Lung (tissue), 12 donors: ENCODE data around the gene TRPM3. TPM values are rescaled to one million over a fixed set of nuclear protein-coding genes. Genes with fewer than 3 reads are reported as not detected.

Experiments
- ATAC-seq: fragments of 200-7000 bp; cut with Tn5 transposase; one replicate; pipeline ENCODE4 v1.9.1; 2020; ENCODE audit warnings: moderate number of reproducible peaks; ENCODE audit not compliant: insufficient read depth, low FRiP score
- DNase-seq, 3 donors: peaks; one replicate each; pipeline ENCODE4 v3.0.0-alpha.2; 2013 to 2017
- H3K27ac ChIP-seq, 2 donors: one replicate each; pipeline ENCODE4 v1.5.1; 2013; ENCODE audit warnings: mild to moderate bottlenecking in 2 of 2, moderate library complexity in 2 of 2, control low read depth in 1 of 2, inconsistent platforms in 1 of 2, low read depth in 1 of 2, low read length in 1 of 2
- H3K27me3 ChIP-seq, 3 donors: one replicate each; pipeline ENCODE4 v1.5.1; 2013; ENCODE audit warnings: low read length in 2 of 3; ENCODE audit not compliant: control insufficient read depth in 3 of 3, insufficient read depth in 3 of 3
- H3K36me3 ChIP-seq, 4 donors: one replicate each; pipeline ENCODE4 v1.5.1; 2013; ENCODE audit warnings: low read length in 4 of 4, mild to moderate bottlenecking in 1 of 4, moderate library complexity in 1 of 4; ENCODE audit not compliant: control insufficient read depth in 4 of 4, insufficient read depth in 4 of 4
- H3K4me1 ChIP-seq, 5 donors: one replicate each; pipeline ENCODE4 v1.5.1; 2013; ENCODE audit warnings: low read length in 5 of 5, mild to moderate bottlenecking in 2 of 5, moderate library complexity in 1 of 5; ENCODE audit not compliant: control insufficient read depth in 5 of 5, insufficient read depth in 5 of 5
- H3K4me3 ChIP-seq: one replicate; pipeline ENCODE4 v1.5.1; 2013; ENCODE audit warnings: mild to moderate bottlenecking, control low read depth, moderate library complexity
- H3K9ac ChIP-seq, 2 donors: one replicate each; pipeline ENCODE4 v1.5.1; 2013; ENCODE audit warnings: low read length in 2 of 2, control low read depth in 1 of 2; ENCODE audit not compliant: insufficient read depth in 1 of 2
- H3K9me3 ChIP-seq, 4 donors: one replicate each; pipeline ENCODE4 v1.5.1; 2013; ENCODE audit warnings: low read length in 3 of 4, mild to moderate bottlenecking in 1 of 4, moderate library complexity in 1 of 4; ENCODE audit not compliant: control insufficient read depth in 4 of 4, insufficient read depth in 3 of 4
- WGBS, 2 donors: extraction: QIAGEN DNeasy Blood & Tissue Kit; methylation state at CpG; one replicate each; pipeline ENCODE4 v1.1.7; 2013; 5-methylcytosine and 5-hydroxymethylcytosine counted together
- polyA plus RNA-seq, 2 donors: library from polyadenylated mRNA; stranded (reverse); fragments of 200-250 nt; gene quantifications; one replicate each; pipeline ENCODE4 v1.2.1, GENCODE V29; 2013
- total RNA-seq, 2 donors: library from RNA; depleted of rRNA in 1 of 2; stranded (reverse); fragments of >200 nt in 1 of 2; gene quantifications; one replicate each; pipeline ENCODE4 v1.2.1, GENCODE V29; 2014 to 2021
- TF ChIP-seq, protein P1 (sequence below): IDR thresholded peaks from 2 replicates; pipeline ENCODE4 v1.5.1; 2012; ENCODE audit warnings: mild to moderate bottlenecking; ENCODE audit errors: control extremely low read depth, extremely low read depth
- donor health status: control.
- donor health status: control.
- donor health status: Bipolar disorder and iron deficiency.
- donor health status: healthy.
- donor health status: DM: yes; HTN: yes; CAD: no.

Gene TRPM3
- total and polyA plus RNA-seq, 4 donors = 0.02 to 1.4 (median 0.49) TPM; not detected in 1

DNA sequence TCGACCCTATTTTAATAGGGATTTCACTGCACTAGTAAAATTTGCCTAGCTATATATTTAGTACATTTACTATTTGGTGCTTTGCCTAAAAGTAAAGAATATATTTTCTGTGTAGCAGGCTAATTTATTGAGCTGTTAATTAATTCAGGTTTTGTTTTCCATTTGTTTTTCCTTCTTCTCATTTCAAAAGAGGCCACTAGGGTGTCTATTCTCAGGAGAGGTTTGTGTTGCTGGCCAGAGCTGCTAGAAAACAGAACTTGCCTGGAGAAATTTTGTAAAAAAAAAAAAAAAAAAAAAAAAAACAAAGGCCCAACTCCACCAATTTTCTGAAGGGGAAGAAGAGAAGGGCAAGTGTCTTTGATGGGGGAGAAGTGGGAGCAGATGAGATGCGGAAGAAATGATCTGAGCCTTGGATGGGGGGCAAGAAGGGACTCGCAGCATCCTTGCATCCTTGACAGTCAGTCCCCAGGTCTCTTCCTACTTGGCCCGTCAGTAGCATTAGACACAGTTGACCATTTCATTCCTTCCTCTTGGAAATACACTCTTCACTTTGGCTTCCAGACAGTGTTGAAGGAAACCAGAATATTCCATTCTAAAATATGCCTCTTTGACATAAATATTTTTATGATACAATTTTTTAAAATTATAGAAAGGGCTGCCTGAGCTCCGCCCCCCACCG lies 318.5 kb downstream of the TRPM3 start:
- H3K4me3 ChIP-seq = no peak overlapping the region
- DNase-seq (no peak), ATAC-seq (no peak)
- H3K27ac ChIP-seq = no peak overlapping the region
- H3K9me3 ChIP-seq = no peaks in the 10 kb centered on the region
- TF ChIP-seq, protein P1, sequence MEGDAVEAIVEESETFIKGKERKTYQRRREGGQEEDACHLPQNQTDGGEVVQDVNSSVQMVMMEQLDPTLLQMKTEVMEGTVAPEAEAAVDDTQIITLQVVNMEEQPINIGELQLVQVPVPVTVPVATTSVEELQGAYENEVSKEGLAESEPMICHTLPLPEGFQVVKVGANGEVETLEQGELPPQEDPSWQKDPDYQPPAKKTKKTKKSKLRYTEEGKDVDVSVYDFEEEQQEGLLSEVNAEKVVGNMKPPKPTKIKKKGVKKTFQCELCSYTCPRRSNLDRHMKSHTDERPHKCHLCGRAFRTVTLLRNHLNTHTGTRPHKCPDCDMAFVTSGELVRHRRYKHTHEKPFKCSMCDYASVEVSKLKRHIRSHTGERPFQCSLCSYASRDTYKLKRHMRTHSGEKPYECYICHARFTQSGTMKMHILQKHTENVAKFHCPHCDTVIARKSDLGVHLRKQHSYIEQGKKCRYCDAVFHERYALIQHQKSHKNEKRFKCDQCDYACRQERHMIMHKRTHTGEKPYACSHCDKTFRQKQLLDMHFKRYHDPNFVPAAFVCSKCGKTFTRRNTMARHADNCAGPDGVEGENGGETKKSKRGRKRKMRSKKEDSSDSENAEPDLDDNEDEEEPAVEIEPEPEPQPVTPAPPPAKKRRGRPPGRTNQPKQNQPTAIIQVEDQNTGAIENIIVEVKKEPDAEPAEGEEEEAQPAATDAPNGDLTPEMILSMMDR = no peak
- H3K4me1 ChIP-seq = peaks cover 0 to 6% (median 0%) of the 10 kb centered on the region in 5 donors
- 88 to 89% methylated on average over 6 of the region's 6 CpGs for WGBS, 2 donors
- no peaks in the 10 kb centered on the region for H3K36me3 ChIP-seq
- H3K9ac ChIP-seq = no peak overlapping the region
- H3K27me3 ChIP-seq = no peaks in the 10 kb centered on the region

DNA sequence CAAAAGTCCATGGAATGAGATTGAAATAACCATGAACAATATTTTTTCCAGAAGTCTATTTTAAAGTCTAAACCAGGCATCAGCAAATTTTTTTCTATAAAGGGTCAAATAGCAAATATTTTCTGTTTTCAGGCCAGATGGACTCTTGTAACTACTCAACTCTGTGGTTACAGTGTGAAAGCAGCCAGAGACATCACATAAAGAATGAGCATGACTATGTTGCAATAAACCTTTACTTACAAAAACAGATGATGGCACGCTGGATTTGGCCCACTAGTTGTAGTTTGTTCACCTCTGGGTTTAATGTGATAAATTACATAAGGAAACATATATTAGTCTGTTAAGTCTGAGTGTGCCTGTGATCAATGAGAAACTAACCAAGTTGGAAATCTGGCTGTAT lies 319.2 kb downstream of the TRPM3 start:
- 0 to 36% methylated on average over 1 of the region's 1 CpG for WGBS, 2 donors
- DNase-seq = no peak
- TF ChIP-seq, protein P1 = no peak

DNA sequence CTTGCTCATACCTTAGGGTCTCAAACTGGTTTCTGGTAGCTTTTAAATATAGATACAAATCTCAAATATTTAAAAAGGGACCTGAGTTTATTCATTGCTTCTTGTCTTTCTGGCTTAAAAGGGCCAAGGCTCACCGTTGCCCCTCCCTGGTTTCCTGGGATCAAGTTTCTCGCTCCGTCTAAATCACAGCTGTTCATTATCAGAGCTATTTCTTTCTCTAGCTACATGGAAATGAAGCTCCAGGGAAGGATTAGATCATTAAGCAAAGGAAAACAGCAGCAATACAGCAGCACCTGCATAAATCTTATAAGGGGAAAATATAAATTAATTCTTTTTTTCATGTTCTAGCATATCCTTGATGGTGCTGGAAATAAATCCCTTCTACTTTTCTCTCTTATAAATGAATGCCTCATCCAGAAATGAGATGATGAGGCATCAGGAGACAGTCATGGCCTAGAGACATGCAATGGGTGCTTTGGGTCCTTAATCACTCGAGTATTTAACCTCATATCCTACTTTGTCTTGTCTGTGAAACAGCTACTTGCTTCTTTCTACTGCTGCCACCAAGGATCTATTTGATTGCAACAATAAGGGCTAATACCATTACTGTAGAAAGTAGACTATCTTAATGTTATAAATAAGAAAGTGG lies 320.1 kb downstream of the TRPM3 start:
- DNase-seq (no peak), ATAC-seq (no peak)
- Histone ChIP-seq H3K36me3 (no peaks in the 10 kb centered on the region), H3K27me3 (no peaks in the 10 kb centered on the region), H3K27ac (no peak overlapping the region), H3K9ac (no peak overlapping the region), H3K4me1 (peaks cover 0 to 6% (median 0%) of the 10 kb centered on the region in 5 donors), H3K4me3 (no peak overlapping the region), H3K9me3 (no peaks in the 10 kb centered on the region)
- WGBS, 2 donors = 55 to 64% methylated on average over 4 of the region's 4 CpGs
- TF ChIP-seq, protein P1 = no peak

More for the DNA sequence above, 319.2 kb downstream of the TRPM3 start:
- Histone ChIP-seq H3K9ac (no peak overlapping the region), H3K9me3 (no peaks in the 10 kb centered on the region), H3K27ac (no peak overlapping the region), H3K4me3 (no peak overlapping the region), H3K4me1 (peaks cover 0 to 6% (median 0%) of the 10 kb centered on the region in 5 donors), H3K36me3 (no peaks in the 10 kb centered on the region), H3K27me3 (no peaks in the 10 kb centered on the region)
- no peak for ATAC-seq
